GM12864 (cell line): ENCODE results near the gene TOX2.
A peak's percentile ranks its signal among the peaks of the same experiment; 100 is the strongest.

ENCODE experiments used
- DNase-seq: peaks from one replicate; pipeline ENCODE4 v3.0.0-alpha.2; 2011; ENCODE audit warnings: low read depth
- H3K4me3 ChIP-seq: 2 replicates; pipeline ENCODE4 v1.5.1; 2011; ENCODE audit warnings: mild to moderate bottlenecking, low read depth, low read length, control low read depth
- TF ChIP-seq, protein P1 (sequence below): IDR thresholded peaks from 2 replicates; pipeline ENCODE4 v1.5.1; 2011; ENCODE audit warnings: low read depth, mild to moderate bottlenecking, moderate library complexity, low read length, control low read depth, inconsistent platforms; ENCODE audit errors: missing control alignments

TOX2 gene

DNA sequence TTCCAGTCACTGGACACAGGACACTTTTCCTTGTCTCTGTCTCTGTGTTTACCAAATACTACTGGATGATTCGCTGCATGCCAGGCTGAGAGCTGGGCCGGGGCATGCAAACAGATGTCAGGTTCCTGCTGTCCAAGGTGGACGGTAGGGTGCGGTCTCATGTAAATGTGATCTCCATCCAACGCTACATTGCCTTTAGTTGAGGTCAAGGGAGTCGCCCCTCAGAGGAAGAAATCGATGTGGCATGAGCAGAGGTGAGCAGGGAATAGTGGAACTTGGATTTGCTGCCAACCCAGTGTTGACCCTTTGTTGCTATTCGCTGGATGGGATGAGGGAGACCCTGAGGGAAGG lies 9.8 kb upstream of the TOX2 start:
- TF ChIP-seq, protein P1, sequence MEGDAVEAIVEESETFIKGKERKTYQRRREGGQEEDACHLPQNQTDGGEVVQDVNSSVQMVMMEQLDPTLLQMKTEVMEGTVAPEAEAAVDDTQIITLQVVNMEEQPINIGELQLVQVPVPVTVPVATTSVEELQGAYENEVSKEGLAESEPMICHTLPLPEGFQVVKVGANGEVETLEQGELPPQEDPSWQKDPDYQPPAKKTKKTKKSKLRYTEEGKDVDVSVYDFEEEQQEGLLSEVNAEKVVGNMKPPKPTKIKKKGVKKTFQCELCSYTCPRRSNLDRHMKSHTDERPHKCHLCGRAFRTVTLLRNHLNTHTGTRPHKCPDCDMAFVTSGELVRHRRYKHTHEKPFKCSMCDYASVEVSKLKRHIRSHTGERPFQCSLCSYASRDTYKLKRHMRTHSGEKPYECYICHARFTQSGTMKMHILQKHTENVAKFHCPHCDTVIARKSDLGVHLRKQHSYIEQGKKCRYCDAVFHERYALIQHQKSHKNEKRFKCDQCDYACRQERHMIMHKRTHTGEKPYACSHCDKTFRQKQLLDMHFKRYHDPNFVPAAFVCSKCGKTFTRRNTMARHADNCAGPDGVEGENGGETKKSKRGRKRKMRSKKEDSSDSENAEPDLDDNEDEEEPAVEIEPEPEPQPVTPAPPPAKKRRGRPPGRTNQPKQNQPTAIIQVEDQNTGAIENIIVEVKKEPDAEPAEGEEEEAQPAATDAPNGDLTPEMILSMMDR: no peak
- DNase-seq: no peak
- H3K4me3 ChIP-seq: no peak overlapping the region

DNA sequence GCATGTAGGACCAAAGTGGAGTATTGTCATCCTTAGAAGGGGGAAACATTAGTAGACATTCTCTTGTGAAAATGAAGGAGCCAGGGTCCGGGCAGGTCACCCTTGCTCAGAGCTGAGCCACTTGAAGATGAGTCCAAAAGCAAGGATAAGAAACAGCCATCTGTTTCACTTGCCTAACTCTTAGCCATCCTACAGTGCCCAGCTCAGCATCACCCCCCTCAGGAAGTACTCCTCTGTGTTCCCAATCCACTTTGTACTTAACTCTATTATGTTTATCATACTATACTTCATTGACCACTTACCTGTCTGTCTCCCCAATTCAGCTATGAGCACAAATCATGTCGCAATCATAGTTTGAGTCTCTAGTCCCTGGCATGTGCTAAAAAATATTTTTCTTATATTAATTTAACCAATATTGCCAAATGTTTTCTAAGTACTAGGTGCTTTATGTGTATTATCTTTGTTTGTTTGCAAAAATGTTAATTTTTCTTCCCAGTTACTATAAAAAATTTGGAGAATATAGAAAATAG lies 8.1 kb upstream of the TOX2 start:
- DNase-seq: no peak
- no peak overlapping the region for H3K4me3 ChIP-seq
- TF ChIP-seq, protein P1: no peak

- no peak for DNase-seq
- no peak overlapping the region for H3K4me3 ChIP-seq
- TF ChIP-seq, protein P1: no peak
These were observed 5.4 kb upstream of the TOX2 start for GRCh38 chr20:43909211-43909610.

DNA sequence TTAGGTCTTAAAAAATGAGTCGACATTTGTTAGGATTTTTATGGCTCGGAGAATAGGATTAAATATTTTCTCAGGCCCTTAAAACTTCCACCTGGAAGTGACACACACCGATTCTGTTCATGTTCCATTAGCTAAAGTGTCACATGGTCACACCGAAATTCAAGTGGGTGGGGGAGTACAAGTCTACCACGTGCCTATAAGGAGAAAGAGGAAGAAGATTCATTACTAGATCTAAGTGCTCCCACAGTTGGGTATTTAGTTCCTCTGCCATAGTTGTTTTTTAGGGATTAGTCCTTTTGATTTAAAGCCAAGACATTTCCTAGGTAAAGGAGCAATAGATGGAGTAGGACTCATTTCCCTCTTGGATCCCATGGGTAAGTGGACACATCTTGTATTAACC lies 4.9 kb upstream of the TOX2 start:
- peak; percentile 46 for DNase-seq
- TF ChIP-seq, protein P1: no peak
- H3K4me3 ChIP-seq: no peak overlapping the region

- DNase-seq: no peak
- no peak overlapping the region for H3K4me3 ChIP-seq
- TF ChIP-seq, protein P1: no peak
These were observed 4.1 kb upstream of the TOX2 start for GRCh38 chr20:43910564-43910963.

GRCh38 chr20:43911066-43911465 lies 3.6 kb upstream of the TOX2 start:
- DNase-seq: no peak
- no peak overlapping the region for H3K4me3 ChIP-seq
- TF ChIP-seq, protein P1: no peak

GRCh38 chr20:43913291-43914025 lies 1.2 kb upstream of the TOX2 start:
- no peak overlapping the region for H3K4me3 ChIP-seq
- TF ChIP-seq, protein P1: no peak
- DNase-seq: no peak
